Stimulated activated CD8-positive, alpha-beta memory T cell treated with anti-CD3 and anti-CD28 coated beads, Interleukin-7, amount 100 ng/mL, for 4 hours (primary cell): ENCODE measurements around the gene FOXF1.

Source experiments
- DNase-seq, 2 donors: peaks; one replicate each; pipeline ENCODE4 v3.0.0-alpha.2; 2020; ENCODE audit warnings: low read depth in 2 of 2

FOXF1 gene

DNA sequence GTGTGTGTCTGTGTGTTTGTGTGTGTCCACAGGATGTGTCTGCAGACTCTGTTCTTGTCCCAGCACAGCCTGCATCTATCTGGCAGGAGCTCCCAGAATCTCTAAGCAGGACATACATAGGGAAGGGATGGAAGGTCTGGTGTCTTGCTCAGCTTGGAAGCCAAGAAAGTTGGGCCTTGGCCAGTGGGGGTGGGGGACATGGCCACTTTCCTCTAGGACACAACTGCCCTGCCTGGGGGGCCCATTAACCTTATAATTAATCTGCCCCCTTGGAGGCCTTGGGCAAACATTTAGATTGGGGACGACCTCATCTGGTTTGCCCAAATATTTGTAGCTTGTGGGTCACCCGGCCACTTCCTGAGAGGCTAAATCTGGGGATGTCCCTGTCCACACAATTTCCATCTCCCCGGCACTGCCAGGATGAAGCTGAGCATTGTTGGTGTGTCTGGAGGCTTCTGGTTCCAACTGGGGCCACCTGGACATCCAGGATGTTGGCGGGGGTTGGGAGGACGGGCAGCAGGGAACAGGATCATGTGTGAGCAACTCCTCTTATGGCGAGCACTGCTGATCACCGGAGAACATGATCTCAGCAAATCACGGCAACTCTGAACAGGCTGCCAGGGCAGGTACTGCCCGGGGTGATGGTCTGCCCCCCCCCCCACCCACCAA, 17.2 kb upstream of the FOXF1 start:
- DNase-seq = no peak

DNA sequence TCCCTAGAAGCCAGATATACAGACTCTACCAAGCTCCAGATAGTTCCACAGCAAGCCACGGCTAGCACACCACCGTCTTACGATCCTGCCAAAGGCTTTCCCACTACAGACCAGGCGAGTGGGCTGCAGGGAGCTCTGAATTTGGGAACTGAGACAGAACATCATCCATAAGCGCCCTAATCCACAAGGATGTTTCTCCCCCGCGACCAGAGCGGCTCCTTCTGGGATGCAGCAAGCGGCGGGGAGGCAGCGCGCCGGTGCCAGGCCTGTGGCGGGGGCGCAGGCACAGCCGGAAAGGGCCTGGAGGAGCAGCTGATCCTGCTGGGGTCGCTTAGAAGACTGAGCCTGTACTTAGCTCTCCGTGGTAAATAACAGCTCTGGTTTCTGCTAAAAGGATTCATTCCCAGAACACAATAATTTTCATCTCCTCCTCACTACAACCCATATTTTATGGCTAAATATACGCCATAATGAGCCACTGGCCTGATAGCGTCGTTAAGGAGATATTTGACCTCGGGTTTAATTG, 16.2 kb upstream of the FOXF1 start:
- no peak for DNase-seq

DNA sequence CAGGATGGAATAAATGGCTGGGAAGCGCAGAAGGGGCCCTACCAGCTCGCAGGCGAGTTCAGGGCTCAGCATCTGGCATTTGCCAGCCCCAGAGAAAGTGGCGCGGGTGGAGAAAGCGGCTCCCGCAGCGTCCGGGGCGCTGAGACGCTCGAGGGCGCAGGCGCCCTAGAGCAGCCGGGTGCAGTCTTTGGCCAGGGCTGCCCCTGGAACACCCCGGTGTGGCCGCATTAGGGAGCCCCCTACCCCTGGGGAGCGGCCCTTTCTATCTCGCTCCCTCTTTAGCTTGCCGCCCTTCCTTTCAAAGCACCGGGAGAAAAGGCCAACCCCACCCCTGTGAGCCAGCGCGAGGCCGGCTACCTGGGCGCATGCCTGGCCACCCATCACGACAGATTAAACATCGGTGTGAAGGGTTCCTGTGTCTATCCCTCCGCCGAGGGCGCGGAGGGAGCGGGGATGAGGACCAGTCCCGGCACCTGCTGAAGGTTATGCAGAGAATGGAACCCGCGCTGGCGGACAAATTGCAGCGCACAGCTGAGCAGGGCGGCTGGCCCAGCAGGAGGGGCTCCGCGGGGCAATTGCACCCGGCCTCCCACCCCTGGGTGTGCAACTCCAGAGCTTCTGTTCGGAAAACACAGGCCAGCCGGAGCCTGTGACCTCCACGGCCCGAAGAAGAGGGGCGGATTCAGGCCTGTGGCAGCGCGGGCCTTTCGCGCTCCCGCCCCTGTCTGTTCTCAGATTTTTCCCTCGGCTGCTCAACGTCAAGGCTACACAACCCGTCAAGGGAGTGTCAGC, 15.6 kb upstream of the FOXF1 start:
- DNase-seq = no peak

DNA sequence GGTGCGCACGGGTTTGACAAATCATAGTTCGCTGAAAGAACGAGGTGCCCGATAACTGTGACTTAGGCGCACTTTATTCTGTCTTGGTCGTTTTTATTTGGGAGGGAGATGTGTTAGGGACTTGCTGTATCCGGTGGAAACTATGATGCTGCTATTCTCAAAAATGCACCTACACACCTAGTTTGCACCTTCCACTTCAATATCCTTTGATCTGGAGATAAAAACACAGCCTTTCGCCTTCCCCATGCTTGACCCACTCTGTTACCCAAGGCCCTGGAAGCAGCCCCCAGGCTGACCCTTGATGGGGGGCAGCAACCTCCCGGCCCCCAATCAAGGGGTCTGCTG, 15.0 kb upstream of the FOXF1 start:
- DNase-seq = no peak

DNA sequence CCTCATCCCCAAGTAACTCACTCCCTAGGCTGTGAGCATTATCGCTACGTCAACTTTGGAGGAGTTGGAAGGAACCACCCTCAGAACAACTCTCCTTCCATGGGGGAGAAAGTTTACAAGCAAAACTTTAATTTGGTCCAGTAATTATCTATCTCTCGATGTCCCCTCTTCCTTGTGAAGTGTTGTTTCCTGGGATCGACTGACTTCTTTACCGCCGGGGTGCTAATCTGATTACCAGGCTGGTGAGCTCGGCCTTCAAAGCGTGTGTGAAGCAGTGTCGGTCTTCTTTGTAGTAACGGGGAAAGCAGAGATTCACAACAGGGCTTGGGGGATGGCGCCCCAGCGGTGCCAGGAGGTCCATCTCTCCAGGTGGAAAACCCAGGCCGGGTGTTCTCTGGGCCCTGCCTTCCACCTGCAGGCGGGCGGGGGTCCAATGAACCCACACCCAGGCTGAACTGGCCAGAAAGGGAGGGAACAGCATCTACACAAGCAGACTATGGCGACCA, 14.5 kb upstream of the FOXF1 start:
- no peak for DNase-seq

DNA sequence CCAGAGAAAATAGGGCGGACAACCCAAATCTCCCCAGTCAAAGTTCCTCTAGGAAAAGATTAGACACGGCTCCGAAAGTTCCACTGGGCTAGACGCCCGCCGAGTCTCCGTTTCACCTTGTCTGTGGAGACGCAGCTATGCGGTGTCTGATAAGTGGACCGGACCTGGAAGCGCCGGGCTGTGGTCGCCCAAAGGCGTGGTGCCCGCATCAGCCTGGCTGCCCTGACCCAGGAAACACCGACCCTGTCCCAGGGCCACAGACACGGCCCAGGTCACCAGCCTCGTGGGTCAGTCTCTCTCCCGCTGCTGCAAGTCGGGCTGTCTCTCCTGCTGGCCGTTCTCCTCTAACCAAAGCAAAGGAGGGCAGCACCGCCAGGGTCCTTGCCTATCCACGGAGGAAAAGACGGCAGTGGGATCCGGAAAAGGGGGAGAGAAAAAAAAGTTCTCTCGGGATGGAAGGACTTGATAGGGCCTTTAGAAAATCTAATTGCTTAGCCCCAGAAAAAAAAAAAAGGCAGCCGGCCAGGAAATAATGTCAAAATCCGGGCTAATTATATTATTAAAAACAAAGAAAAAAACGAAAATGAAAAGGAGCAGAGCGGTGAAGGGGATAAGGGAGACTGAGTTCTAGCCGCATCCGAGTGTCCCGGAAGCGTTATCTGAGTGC, 13.9 kb upstream of the FOXF1 start:
- DNase-seq = no peak

DNA sequence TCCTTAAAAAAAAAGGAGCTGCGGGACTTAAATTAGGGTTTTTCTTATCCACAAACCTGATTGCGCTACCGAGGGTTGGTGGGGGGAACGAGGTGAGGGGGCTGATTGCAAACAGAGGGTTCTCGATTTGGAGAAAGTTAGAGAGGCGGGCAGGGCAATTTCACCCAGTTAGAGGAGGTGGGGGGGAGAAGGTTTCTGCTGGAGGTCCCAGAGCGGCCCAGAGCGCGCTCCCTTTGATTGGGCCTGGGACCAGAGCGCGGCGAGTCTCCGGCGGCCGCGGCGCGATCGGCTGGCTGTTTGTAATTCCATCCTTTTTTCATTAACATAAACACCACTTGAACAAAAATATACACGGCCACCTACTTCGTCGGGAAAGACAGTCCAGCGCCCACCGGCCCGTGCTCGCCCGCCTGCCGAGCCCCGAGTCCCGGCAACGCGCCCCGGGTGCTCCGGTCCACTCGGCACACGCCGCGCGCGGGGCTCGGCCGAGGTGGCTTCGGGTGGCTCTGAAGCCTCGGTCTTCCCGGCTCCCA, 13.3 kb upstream of the FOXF1 start:
- no peak for DNase-seq

DNA sequence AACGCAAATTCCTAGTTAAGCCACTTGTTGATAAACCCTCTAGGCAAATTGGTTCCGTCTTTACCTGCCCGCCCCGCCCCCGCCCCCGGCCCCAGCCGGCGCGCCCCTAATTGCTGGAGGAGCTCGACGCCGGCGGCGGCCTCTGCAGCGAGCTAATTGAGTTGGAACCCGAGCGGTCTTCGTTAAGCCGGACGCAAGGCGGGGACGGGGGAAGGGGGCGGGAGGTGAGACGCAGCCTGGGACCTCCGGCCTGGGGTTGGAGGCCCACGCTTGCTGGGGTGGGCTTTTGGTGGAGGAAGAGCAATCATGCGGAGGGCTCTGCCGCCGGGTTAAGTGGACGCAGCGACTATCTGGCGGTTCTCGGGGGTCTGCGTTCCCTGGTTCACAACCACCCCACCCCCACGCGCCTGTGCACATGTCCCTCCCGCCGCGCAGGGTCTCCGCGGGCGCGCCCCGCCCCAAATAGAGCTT, 12.7 kb upstream of the FOXF1 start:
- DNase-seq = no peak

DNA sequence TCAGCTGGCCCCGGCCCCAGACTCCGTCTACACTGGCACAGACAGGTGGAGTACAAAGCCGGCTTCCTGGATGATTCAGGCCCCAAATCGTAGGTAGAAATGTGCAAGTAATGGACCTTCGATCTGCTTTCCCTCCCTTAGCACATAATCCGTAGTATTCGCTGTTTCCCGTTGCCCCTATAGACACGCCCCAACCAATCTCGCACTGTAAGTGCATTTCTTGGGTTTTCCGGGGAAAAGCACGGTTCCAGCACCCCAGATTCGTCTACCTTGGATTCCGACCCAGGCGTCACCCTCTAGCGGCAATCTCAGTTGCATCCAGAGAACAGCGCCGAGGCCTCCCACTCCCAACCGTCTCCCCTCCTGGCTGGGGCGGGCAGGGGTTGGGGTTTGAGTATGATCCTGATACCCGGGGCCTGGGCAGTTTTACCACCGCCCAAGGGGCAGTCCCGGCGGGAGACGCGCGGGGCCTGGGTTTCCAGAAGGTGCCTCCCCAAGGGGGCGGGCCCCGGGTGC, 12.1 kb upstream of the FOXF1 start:
- no peak for DNase-seq

DNA sequence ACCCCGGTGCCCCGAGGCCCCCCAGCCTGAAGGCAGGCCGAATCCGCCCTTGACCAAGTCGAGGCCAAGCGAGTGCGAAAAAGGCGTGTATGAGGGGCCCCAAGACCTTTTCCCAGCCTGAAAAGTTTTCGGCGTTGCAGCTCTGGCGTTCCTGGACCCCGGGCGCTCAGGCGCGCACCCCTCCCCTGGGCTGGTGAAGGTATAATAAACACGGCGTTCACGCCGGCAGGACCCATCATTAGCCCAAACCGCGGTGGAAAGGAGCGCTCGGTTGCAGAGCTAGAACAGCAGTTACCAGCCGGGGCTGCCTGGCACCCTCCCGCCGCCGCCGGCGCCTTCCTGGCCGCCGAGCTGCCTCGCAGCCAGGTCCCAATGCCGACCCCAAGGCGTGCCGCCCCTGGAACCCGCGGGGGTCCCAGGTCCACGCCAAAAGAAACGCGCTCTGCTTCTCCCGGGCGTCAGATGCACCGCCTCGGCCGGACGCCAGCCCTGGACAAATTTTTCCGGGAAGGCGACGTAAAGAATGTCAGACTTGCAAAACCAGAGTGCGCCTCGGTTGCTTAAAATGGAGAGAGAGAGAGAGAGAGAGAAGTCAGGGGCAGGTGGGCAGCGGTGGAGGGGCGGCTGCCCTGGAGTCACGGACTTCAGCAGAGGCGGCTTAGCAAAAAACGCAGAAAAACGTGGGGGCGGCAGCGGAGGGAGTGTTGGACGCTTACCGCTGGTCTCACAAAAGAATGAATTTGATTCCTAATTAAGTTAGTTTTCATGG, 11.5 kb upstream of the FOXF1 start:
- no peak for DNase-seq

DNA sequence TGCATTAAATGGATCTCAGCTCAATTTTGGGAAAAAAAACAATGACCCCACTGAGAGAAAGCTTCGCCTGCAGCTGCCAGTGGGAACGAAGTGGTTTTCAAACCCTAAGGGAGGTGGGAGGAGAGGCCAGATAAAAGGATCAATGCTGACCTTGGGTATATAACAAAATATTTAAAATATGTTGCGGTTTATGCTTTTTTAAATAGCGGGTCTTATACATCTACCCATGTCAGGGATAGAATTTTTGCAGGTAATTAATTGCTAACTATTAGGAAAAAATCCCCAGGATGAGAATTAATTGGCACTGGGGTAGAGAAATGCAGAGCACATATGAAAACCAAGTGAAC, 10.9 kb upstream of the FOXF1 start:
- DNase-seq = no peak

DNA sequence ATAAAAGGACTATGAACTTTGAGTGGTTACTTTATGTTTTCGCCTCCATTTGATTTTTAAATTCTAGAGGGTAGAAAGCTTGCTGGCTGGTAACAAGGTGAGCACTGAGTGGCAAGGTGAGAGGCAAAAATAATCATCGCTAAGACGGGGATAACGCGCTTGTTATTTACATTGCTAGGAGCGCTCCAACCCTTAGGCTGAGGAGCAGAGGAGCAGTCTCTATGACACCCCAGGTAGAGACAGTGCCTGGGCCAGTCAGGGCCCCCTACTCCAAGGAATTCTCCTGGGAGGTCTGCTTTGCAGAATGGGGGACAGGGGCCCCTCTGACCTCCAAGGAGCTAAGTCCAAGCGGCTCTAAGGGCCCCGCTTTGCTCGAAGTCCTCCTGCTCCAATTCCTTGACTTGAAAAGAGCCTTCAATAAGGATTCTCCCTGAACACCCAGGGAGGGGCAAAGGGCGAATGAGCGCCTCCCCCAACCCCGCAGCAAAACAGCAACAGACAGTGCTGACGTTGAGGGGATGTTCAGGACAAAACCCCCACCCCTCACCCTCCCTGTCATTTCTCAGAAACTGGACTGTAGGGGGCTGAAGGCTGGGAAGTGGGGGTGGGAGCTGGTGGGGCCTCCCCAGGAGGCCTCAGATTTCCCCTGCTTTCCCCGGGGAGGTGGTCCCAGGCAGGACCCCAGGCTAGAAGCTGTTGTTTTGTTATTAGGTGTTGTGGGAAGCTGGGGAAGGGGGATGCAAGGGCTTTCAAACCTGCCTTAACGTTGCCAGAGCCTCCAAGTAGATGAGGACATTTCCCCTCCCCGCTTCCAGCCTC, 10.2 kb upstream of the FOXF1 start:
- no peak for DNase-seq

DNA sequence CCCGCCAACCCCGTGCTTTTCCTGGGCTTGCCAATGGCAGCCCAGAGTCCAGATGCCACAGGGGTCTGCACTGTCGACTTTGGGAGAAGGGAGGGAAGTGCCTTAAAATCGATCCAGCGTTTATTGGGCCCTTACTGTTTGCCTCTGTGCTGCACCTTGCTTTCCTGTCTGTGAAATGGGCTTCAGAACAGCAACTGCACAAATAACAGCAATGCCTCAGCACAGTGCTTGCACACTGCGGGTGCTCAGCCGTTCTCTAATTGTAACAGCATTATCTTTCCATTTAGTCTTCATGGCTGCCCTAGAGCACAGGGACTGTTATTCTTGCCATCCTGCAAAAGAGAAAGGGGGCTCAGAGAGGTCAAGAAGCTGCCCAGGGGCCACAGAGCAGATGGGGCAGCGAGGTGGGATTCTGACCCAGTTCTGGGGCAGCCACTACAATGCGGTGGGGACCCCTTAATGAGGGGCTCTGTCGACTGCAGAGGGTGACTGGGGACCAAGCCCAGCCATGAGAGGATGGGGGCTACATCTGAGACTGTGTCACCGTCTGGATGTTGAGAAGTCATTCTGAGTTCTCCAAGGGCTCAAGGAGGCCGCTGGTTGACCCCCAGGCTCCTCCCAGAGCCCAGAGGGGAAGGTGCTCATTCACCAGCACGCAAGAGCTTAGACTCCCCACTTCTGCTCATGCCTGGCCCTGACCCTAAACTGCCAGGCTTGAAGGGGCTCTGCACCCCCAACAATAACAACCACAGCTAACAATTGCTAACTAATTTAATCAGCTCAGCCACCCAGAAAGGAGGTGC, 9.4 kb upstream of the FOXF1 start:
- no peak for DNase-seq

DNA sequence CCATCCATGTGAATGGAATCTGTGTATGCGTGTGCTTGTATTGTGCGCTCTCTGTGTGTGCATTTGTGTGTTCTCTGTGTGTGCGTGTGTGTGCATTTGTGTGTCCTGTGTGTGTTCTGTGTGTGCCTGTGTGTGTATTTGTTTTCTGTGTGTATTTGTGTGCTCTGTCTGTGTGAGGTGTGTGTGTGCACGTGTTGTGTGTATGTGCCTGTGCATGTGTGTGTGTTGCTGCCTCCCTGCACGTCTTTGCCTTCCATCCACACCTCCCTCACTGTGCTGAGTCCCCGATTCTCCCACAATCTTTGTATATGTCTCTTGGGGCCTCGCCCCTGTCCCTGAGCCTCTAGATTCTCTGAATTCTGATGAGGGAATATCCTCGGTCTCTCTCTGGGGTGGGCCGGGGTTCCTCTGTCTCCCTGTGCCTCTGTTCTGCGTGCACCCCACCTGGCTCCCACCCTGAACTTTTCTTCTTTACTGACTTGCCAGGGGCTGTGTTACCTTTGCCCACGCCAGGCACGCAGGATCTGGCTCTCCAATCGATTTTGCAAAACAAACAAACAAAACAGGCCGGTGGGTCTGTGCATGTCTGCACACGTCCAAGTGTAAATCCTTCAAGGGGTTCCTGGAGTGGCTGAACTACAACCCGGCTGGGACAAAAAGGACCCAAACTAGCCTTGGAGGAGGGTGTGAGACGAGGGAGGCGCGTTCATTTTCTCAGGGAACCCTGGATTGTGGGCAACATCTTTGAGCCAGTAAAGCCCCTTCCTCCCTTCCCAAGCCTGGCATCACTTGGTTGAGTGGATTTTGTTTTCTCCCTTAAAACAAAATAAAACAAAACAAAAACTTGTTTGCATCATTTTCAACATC, 8.1 kb upstream of the FOXF1 start:
- no peak for DNase-seq

DNA sequence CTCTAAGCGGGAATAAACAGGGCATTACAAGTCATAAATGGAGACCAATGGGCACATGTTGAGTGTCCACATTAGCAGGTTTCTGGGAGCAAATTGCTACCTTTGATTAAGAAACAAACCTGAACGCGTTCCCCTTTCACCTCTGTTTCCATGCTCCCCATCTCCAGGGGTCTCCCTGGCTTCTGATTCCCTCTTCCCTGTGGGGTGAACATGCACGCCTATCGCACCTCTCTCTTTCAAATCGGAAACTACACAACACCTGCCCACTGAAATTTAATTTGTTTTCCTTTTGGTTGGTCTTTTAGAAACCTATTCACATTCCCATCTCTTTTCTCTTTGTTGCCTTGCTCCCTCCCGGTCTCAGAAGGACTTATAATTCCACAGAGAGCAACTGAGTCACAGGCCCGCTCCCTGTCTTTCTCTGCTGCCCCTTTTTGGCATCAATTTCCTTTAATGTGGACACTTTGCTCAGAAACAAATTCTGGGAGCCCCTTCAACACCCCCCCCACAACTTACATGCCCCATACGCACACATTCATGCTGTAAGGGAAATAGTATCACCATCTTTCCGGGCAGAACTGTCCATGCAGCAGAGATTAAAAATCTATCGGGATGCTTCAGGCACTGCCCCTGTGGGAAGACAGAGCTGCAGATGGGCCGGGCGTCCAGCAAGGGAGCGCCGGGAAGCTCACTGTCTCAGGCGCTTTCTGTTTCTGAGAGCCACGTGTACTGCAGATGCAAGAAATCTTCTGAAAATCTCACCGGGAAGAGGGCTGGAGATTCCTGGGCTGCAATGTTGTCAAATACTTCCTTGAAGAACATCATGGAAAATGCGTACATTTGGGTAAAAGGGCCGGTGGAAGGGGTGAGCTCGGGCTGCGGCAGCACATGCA, 7.2 kb upstream of the FOXF1 start:
- no peak for DNase-seq

DNA sequence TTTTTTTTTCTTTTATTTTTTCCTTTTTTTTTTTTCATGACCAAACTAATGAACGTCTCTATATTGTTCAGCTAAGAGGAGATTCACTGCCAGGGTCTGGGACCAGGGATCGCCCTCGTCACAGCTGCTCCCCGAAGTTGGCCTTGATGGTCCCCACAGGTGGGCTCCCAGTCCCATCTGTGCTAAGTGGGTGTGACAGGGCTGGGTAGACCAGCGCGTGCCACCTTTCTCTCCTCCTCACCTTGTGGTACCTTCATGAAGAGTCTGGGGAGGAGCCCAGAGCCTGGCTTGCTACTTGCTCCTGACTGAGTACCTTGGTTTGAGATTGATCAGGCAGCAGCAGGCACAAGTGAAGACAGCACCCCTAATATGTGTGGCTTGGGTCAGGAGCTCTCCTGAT, 6.5 kb upstream of the FOXF1 start:
- DNase-seq = no peak

DNA sequence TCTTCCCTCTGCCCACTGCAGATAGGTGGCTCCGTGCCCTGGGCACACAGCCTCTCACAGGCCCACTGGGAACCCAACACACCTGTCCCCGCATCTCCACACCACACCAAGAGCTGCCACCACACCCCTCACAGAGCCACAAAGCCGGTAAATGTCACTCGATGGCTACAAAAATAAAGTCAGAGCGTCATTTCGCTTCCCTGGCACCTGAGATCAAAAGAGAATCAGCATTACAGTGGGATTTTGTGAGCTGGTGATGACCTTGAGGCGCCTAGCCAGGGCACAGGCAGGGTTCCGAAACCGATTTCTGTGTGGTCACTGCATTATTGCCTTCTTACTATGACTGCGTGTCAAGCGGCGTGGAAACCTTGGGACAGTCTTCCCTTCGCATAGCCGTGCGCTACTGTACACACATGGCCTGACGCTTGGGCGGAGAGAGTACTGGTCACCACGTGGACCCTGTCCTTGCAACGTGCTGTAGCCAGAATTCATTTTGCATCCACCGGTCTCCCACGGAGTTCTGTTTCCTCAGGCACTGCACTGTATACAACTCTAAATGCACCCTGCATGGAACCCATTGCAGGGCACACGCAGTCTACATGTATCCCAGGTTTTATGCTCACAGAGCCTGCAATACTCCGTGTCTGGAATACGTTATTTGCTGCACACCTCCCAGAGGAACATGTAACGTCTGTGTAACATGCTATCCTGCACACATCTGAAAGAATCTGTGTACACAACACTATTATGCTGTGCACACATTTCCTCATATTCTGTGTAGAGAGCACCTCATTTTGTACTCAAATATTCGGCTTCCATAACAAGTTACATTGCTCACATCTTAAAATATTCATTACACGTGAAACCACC, 5.8 kb upstream of the FOXF1 start:
- DNase-seq = no peak
